Occipital lobe (tissue), 2 donors: ENCODE data around the gene FCAR. TPM values are rescaled to one million over a fixed set of nuclear protein-coding genes. Genes with fewer than 3 reads are reported as not detected.
"Not testable (repeated sequence)": the region's sequence is repeated elsewhere in the genome, so short reads cannot be mapped to it uniquely, and the experiment has no call there.

Experiments used
- DNase-seq: peaks from one replicate; lab custom pipeline; 2025; lab: John Stamatoyannopoulos, UW
- total RNA-seq: library from RNA; depleted of rRNA; stranded (reverse); fragments of >200 nt; gene quantifications from one replicate; pipeline ENCODE4 v1.2.3, GENCODE V29; 2014

The FCAR gene
- total RNA-seq, 1 donor from 2014 or later = not detected

GRCh38 chr19:54894106-54894505, 20.1 kb downstream of the FCAR start:
- not testable (repeated sequence) for DNase-seq

- no peak for DNase-seq
Measured at GRCh38 chr19:54896036-54896435, 22.0 kb downstream of the FCAR start.

GRCh38 chr19:54898685-54899084, 24.6 kb downstream of the FCAR start:
- not testable (repeated sequence) for DNase-seq

GRCh38 chr19:54899646-54900045, 25.6 kb downstream of the FCAR start:
- not testable (repeated sequence) for DNase-seq

GRCh38 chr19:54901153-54901552, 27.1 kb downstream of the FCAR start:
- DNase-seq = not testable (repeated sequence)

GRCh38 chr19:54902061-54902460, 28.0 kb downstream of the FCAR start:
- DNase-seq = no peak

GRCh38 chr19:54903303-54903702, 29.3 kb downstream of the FCAR start:
- DNase-seq = no peak

- not testable (repeated sequence) for DNase-seq
Measured at GRCh38 chr19:54904261-54904660, 30.2 kb downstream of the FCAR start.

- no peak for DNase-seq
Measured at GRCh38 chr19:54905421-54905802, 31.4 kb downstream of the FCAR start.

GRCh38 chr19:54905803-54906511, 31.9 kb downstream of the FCAR start, which contains the start of gene NCR1:
Gene NCR1, plus strand, starts transcription at chr19:54906148. Its CDS starts 40 bp downstream, at chr19:54906188.
- DNase-seq = no peak

GRCh38 chr19:54906819-54907218, 32.8 kb downstream of the FCAR start:
- DNase-seq = no peak

- DNase-seq = not testable (repeated sequence)
Measured at GRCh38 chr19:54907899-54908298, 33.9 kb downstream of the FCAR start.

GRCh38 chr19:54916822-54917221, 42.8 kb downstream of the FCAR start:
- DNase-seq = no peak

GRCh38 chr19:54918499-54918898, 44.5 kb downstream of the FCAR start:
- DNase-seq = no peak

GRCh38 chr19:54919646-54920563, 45.9 kb downstream of the FCAR start:
- DNase-seq = not testable (repeated sequence)

- no peak for DNase-seq
Measured at GRCh38 chr19:54921082-54921481, 47.0 kb downstream of the FCAR start.

- no peak for DNase-seq
Measured at GRCh38 chr19:54923276-54923675, 49.2 kb downstream of the FCAR start.

GRCh38 chr19:54928299-54928698, 54.3 kb downstream of the FCAR start:
- DNase-seq = no peak

- no peak for DNase-seq
Measured at GRCh38 chr19:54937926-54938325, 63.9 kb downstream of the FCAR start.

- no peak for DNase-seq
Measured at GRCh38 chr19:54938906-54939305, 64.9 kb downstream of the FCAR start.

- DNase-seq = not testable (repeated sequence)
Measured at GRCh38 chr19:54939538-54939937, 65.5 kb downstream of the FCAR start.
